GM19463 (cell line): ENCODE measurements around the gene BCOR.

Experiments used
- ATAC-seq: cut with Tn5 transposase; IDR thresholded peaks from one replicate; pipeline ENCODE4 v1.9.1; 2021; ENCODE audit warnings: mild to moderate bottlenecking, moderate library complexity; ENCODE audit not compliant: unreplicated experiment

BCOR gene

GRCh38 chrX:40116925-40117324 lies 19.2 kb upstream of the BCOR start:
- ATAC-seq = no peak

- ATAC-seq = no peak
Measured at GRCh38 chrX:40112996-40113395, 15.2 kb upstream of the BCOR start.

- ATAC-seq = no peak
Measured at GRCh38 chrX:40111868-40112267, 14.1 kb upstream of the BCOR start.

- ATAC-seq = no peak
Measured at GRCh38 chrX:40109288-40110008, 11.7 kb upstream of the BCOR start.

DNA sequence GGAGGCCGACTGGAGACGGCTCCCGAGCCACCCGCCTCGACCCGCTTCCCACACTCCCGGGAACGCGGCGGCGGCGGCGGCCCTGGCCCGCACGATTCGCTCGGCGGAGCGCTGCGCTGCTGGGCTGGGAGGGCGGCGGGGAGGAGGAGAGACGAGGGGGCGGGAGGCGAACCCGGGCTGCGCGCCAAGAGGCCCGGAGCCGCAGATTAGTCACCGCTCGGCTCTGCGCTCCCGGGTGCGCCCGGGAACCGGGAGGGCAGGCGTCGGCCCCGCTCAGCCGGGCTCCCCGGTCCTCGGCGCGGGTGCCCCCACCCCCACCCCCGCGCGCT lies 11.2 kb upstream of the BCOR start:
- no peak for ATAC-seq

- no peak for ATAC-seq
Measured at GRCh38 chrX:40108162-40108958, 10.6 kb upstream of the BCOR start.

- ATAC-seq = no peak
Measured at GRCh38 chrX:40107291-40108161, 9.8 kb upstream of the BCOR start.

GRCh38 chrX:40106676-40107290 lies 9.0 kb upstream of the BCOR start:
- no peak for ATAC-seq

DNA sequence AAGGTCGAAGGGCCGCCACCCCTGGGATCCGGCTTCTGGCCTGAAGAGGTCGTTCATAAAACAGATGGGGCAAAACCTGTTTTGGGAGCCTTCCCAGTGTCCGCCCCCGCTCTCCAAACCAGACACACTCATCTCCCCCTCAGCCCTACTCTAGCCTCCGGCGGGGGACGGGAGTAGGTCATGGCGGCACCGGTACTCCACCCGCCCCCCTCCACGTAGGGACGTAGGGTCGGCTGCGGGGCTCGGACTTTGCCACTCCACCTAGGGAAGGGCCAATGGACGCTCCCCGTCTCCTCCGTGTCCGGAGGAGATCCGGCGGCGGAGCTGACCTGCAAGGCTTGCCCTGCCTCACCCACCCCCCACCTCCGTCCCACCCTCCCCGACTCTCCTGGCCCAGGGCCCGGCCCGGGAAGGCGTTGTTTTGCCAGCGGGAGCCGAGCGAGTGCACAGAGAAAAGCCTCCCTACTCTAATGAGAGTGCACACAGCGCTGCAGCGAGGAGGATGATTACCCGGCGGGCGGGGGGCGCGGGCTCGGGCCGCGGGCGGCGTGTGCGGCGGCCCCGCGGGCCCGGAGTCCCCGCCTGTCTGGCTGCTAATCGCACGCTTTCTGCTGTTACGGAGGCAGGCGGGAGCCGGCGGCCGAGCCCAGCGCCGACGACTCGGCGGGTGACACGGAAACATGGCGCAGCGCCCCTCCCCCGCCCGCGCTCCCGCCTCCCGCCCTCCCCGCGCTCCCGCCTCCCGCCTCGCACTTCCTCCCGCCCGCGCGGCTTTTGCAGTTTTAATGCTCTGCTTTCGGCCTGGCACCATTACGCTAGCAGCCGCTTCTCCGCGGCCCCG lies 8.3 kb upstream of the BCOR start:
- no peak for ATAC-seq

- ATAC-seq = no peak
Measured at GRCh38 chrX:40104985-40105834, 7.5 kb upstream of the BCOR start.

DNA sequence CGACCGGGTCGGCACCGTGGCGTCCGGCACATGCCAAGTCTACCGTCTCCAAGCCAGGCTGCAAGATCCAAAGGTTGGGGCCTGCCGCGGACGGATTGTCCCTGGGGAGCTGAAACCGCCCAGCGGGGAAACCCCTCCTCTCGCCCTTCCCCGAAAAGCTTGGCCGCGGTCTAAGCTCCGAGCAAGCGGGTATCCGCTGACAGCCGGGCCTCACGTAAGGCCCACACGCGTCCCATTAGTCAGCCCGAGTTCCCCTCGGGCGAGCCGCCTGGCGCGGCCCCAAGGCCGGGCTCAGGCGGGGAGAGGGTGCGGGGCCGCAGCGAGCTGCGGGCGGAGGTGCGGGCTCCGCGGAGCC lies 6.8 kb upstream of the BCOR start:
- ATAC-seq = no peak

GRCh38 chrX:40103565-40104323 lies 6.0 kb upstream of the BCOR start:
- ATAC-seq = no peak

DNA sequence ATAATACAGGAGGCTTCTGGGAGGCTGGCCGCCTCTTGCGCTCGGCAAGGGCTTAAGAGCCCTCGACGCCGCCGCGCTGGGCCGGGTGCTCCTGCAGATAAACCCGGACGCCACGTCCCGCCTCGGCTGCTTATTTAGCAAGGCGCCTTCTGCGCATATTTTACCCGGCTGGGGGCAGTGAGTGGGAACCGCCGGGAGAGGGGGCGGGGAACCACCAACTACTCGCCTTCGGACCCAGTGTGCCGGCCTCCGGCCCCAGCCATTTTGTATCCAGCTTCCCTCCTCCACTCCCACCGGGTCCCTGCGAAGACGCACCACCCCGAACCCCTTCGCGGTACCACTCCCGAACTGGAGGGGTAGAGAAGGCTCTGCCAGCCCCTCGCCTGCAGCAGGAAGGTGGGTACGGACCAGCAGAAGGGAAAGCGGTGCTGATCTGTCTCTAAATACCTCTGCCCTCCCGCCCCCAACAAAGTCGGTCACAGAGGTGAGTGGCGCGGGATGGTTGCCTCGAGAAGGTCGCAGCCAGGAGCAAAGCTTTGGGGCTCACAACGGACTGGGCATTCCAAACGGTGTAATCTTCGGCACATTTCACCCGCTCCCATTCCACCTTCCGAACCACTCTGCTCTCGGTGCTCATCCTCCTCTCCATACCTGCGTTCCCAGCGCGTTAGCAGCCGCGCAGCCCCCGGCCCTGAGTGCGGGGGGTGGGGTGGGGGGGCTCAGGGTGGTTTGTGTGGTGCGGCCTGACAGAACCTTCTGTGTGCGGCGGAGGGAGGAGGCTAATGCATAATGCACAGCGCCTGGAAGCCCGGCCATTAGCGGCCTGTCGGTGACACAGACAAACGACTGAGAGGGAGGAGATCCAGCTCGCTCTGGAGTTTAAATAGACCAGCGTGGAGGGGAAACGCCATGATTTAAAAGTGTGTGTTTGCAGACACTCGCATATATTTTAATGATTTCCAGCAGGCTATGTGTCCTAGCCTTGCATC lies 4.9 kb upstream of the BCOR start:
- ATAC-seq = no peak

DNA sequence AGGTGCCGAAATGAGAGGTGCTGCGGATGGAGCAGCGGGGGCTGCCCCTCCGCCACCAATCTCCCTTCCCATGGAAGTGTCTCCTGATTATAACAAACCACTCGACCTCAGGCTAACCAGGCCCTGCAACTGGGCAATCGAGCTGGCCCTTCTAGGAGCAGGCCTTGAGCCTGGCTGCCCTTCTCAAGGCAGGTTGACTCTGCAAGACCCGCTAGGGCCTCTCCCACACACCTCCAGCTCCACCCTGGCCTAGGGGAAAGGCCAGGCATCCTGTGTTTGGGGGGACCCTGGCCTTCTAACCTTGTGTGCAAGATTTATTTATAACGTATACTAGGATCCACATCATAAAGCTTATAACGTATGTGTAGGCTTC lies 3.7 kb upstream of the BCOR start:
- no peak for ATAC-seq

- no peak for ATAC-seq
Measured at GRCh38 chrX:40100537-40101429, 3.0 kb upstream of the BCOR start.

- no peak for ATAC-seq
Measured at GRCh38 chrX:40100141-40100536, 2.4 kb upstream of the BCOR start.
